ENCODE data around the gene CCR6. TPM values are rescaled to one million over a fixed set of nuclear protein-coding genes. Genes with fewer than 3 reads are reported as not detected.

CCR6 gene
- total and polyA plus RNA-seq, 2 of the 13 experiments (the other 11 are each of a cell fraction or from before 2014, with no cell fraction given) = 4.5 to 8.7 TPM

- intact Hi-C loops (cut with micrococcal nuclease; ENCODE audit: unreplicated experiment) (no loop called here), in situ Hi-C loops (cut with HindIII; ENCODE audit: extremely low pct_ligation_motif_present, low pct_unique_long_range_greater_than_20kb) (no loop called here)
- 62% methylated on average over 5 of the region's 5 CpGs for whole genome bisulfite sequencing (ENCODE audit: low lambda C conversion rate)
- no peak for ATAC-seq
- Histone ChIP-seq H3K79me2 (ENCODE audit: insufficient read depth, low read length) (no peaks in the 10 kb centered on the region), H3K4me3 (replicated peaks in 1 of 3; ENCODE audit: insufficient read depth in 1 of 3, low read depth in 2 of 3, low read length in 3 of 3) (no peak overlapping the region), H4K20me1 (ENCODE audit: insufficient read depth, low read length) (no peaks in the 10 kb centered on the region), H3K27me3 (ENCODE audit: control insufficient read depth in 1 of 2, insufficient read depth in 2 of 2, low read length in 2 of 2) (peaks cover 5 to 62% of the 10 kb centered on the region in 2 experiments; a peak in 4 of 5 replicates), H3K27ac (ENCODE audit: extremely low read length, insufficient read depth, low read length) (no peak overlapping the region), H2AFZ (ENCODE audit: low read length) (no peak overlapping the region), H3K9me3 (ENCODE audit: low read length) (no peaks in the 10 kb centered on the region), H3K4me1 (ENCODE audit: insufficient read depth, low read length) (peaks cover 17% of the 10 kb centered on the region), H3K36me3 (replicated peaks in 1 of 2; ENCODE audit: control insufficient read depth in 1 of 2, insufficient read depth in 2 of 2, low read length in 2 of 2) (no peaks in the 10 kb centered on the region), H3K4me2 (ENCODE audit: low read depth, low read length) (peak overlapping the region; percentile 54; the same call in 1 of the 2 replicates), H3K9ac (ENCODE audit: insufficient read depth, low read depth, low read length) (no peak overlapping the region)
- ChIA-PET POLR2A (no interaction called here), CTCF (ENCODE audit: low intra/inter-chr PET ratio, low total read pairs) (no interaction called here)
- TF ChIP-seq ZNF431 (CRISPR knock-in tag; IDR thresholded peaks at IDR 0.05; ENCODE audit: borderline replicate concordance, low read depth) (no peak), JDP2 (CRISPR knock-in tag; IDR thresholded peaks at IDR 0.05; ENCODE audit: borderline replicate concordance) (no peak)
- TF ChIP-seq, protein P1, sequence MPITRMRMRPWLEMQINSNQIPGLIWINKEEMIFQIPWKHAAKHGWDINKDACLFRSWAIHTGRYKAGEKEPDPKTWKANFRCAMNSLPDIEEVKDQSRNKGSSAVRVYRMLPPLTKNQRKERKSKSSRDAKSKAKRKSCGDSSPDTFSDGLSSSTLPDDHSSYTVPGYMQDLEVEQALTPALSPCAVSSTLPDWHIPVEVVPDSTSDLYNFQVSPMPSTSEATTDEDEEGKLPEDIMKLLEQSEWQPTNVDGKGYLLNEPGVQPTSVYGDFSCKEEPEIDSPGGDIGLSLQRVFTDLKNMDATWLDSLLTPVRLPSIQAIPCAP (CRISPR knock-in tag; IDR thresholded peaks at IDR 0.05; ENCODE audit: low read depth) = no peak
- FAIRE-seq = no peak
- no peak for DNase-seq (ENCODE audit: low spot score)
- BruUV-seq (replicated peaks) = no TSS peak
Measured at GRCh38 chr6:167161851-167162467, 39.1 kb downstream of the CCR6 start.

- peak; percentile 73 for ATAC-seq
- H3K36me3 ChIP-seq (replicated peaks in 1 of 2; ENCODE audit: control insufficient read depth in 1 of 2, insufficient read depth in 2 of 2, low read length in 2 of 2) = no peaks in the 10 kb centered on the region
- no TSS peak for BruUV-seq (replicated peaks)
- H3K9ac ChIP-seq (ENCODE audit: insufficient read depth, low read depth, low read length) = no peak overlapping the region
- no peak overlapping the region for H2AFZ ChIP-seq (ENCODE audit: low read length)
- POLR2A ChIA-PET = no interaction called here
- CTCF ChIA-PET (ENCODE audit: low intra/inter-chr PET ratio, low total read pairs) = no interaction called here
- peaks cover 17% of the 10 kb centered on the region for H3K4me1 ChIP-seq (ENCODE audit: insufficient read depth, low read length)
- H3K27ac ChIP-seq (ENCODE audit: extremely low read length, insufficient read depth, low read length) = no peak overlapping the region
- H3K4me2 ChIP-seq (ENCODE audit: low read depth, low read length) = peak overlapping the region; percentile 54
- H3K9me3 ChIP-seq (ENCODE audit: low read length) = no peaks in the 10 kb centered on the region
- in situ Hi-C loops (cut with HindIII; ENCODE audit: extremely low pct_ligation_motif_present, low pct_unique_long_range_greater_than_20kb) (no loop called here), intact Hi-C loops (cut with micrococcal nuclease; ENCODE audit: unreplicated experiment) (no loop called here)
- peak overlapping the region in 1 of 3 experiments; percentile 36; a peak in 2 of 6 replicates for H3K4me3 ChIP-seq (replicated peaks in 1 of 3; ENCODE audit: insufficient read depth in 1 of 3, low read depth in 2 of 3, low read length in 3 of 3)
- peak; percentile 24 for DNase-seq (ENCODE audit: low spot score)
- FAIRE-seq = peak; percentile 68
- H4K20me1 ChIP-seq (ENCODE audit: insufficient read depth, low read length) = no peaks in the 10 kb centered on the region
- H3K79me2 ChIP-seq (ENCODE audit: insufficient read depth, low read length) = no peaks in the 10 kb centered on the region
- H3K27me3 ChIP-seq (ENCODE audit: control insufficient read depth in 1 of 2, insufficient read depth in 2 of 2, low read length in 2 of 2) = peaks cover 1 to 55% of the 10 kb centered on the region in 2 experiments; a peak in 4 of 5 replicates
- 13% methylated on average over 8 of the region's 12 CpGs for WGBS (ENCODE audit: low lambda C conversion rate)
- no peak for TF ChIP-seq SOX6 (IDR thresholded peaks at IDR 0.05)
- peak; percentile 22; the same call in 1 of the 2 replicates for TF ChIP-seq SOX6 (CRISPR knock-in tag; IDR thresholded peaks at IDR 0.05)
- TF ChIP-seq ZBTB38 (CRISPR knock-in tag; IDR thresholded peaks at IDR 0.05) = peak; percentile 30; the same call in 1 of the 2 replicates
- TF ChIP-seq, protein P2, sequence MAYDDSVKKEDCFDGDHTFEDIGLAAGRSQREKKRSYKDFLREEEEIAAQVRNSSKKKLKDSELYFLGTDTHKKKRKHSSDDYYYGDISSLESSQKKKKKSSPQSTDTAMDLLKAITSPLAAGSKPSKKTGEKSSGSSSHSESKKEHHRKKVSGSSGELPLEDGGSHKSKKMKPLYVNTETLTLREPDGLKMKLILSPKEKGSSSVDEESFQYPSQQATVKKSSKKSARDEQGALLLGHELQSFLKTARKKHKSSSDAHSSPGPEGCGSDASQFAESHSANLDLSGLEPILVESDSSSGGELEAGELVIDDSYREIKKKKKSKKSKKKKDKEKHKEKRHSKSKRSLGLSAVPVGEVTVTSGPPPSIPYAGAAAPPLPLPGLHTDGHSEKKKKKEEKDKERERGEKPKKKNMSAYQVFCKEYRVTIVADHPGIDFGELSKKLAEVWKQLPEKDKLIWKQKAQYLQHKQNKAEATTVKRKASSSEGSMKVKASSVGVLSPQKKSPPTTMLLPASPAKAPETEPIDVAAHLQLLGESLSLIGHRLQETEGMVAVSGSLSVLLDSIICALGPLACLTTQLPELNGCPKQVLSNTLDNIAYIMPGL (CRISPR knock-in tag; IDR thresholded peaks at IDR 0.05; ENCODE audit: borderline replicate concordance in 1 of 2, low read depth in 1 of 2) = no peak
- peak; percentile 51 for TF ChIP-seq HNF4A (CRISPR knock-in tag; IDR thresholded peaks at IDR 0.05)
- no peak for TF ChIP-seq MAF1 (CRISPR knock-in tag; IDR thresholded peaks at IDR 0.05; ENCODE audit: borderline replicate concordance)
- no peak for TF ChIP-seq KDM6A (CRISPR knock-in tag; IDR thresholded peaks at IDR 0.05; ENCODE audit: low read depth)
- no peak for TF ChIP-seq BCL6 (CRISPR knock-in tag; IDR thresholded peaks at IDR 0.05)
- 0 out of 2 replicates have a peak, but pooled peaks have one; percentile 22 for TF ChIP-seq NRL (CRISPR knock-in tag; IDR thresholded peaks at IDR 0.05; ENCODE audit: borderline replicate concordance)
- TF ChIP-seq CTCF (CRISPR knock-in tag; IDR thresholded peaks at IDR 0.05) = peak; percentile 25; the same call in 1 of the 2 replicates
- peak; percentile 37; the same call in 1 of the 2 replicates for TF ChIP-seq ZNF263 (CRISPR knock-in tag; IDR thresholded peaks at IDR 0.05)
Measured at GRCh38 chr6:167162591-167162990, 39.7 kb downstream of the CCR6 start.

All from HepG2 (cell line).